K562 (cell line): ENCODE data around the gene MYL5. TPM values are rescaled to one million over a fixed set of nuclear protein-coding genes. Genes with fewer than 3 reads are reported as not detected.

Experiments used
- ARID2 ChIP-seq: fragments of 450-650 bp; IDR thresholded peaks from 2 replicates; pipeline ENCODE4 v1.6.1; 2017; ENCODE audit warnings: antibody characterized with exemption, mild to moderate bottlenecking
- CC2D1A ChIP-seq: fragments of 450-650 bp; IDR thresholded peaks from 2 replicates; pipeline ENCODE4 v1.6.1; 2017; ENCODE audit warnings: mild to moderate bottlenecking
- CTCF ChIP-seq, 3 experiments: IDR thresholded peaks in 2 of 3; conservative IDR thresholded peaks in 1 of 3; 2 replicates each; pipeline ENCODE4 v1.5.1; 2011 to 2012; ENCODE audit warnings: low read length in 3 of 3, mild to moderate bottlenecking in 3 of 3, control low read depth in 2 of 3, improper control_type of control experiment in 1 of 3, inconsistent platforms in 1 of 3, low read depth in 1 of 3, mixed read lengths in 1 of 3, moderate library complexity in 1 of 3; ENCODE audit not compliant: insufficient read depth in 2 of 3
- ESRRA ChIP-seq: fragments of 450-650 bp; IDR thresholded peaks from 2 replicates; pipeline ENCODE4 v1.6.1; 2014; ENCODE audit warnings: low read depth, mild to moderate bottlenecking, moderate library complexity, borderline replicate concordance
- HSF4 ChIP-seq: fragments of 250-450 bp; sonication (Bioruptor Pico); IDR thresholded peaks from 2 replicates; pipeline ENCODE4 v2.1.2; 2022; ENCODE audit warnings: mild to moderate bottlenecking, moderate library complexity, borderline replicate concordance
- MBD1 ChIP-seq: fragments of 250-450 bp; sonication (Bioruptor Pico); IDR thresholded peaks from 2 replicates; pipeline ENCODE4 v1.8.0; 2022; ENCODE audit warnings: inconsistent platforms
- NCOA2 ChIP-seq, 2 experiments: fragments of 450-650 bp; IDR thresholded peaks; 2 replicates each; pipeline ENCODE4 v1.6.1; 2018; ENCODE audit warnings: mild to moderate bottlenecking in 2 of 2, moderate library complexity in 1 of 2; ENCODE audit not compliant: partially characterized antibody in 2 of 2
- NKRF ChIP-seq: fragments of 450-650 bp; IDR thresholded peaks from 2 replicates; pipeline ENCODE4 v1.6.1; 2016; ENCODE audit warnings: borderline replicate concordance
- NR3C1 ChIP-seq: sonication (generic); formaldehyde crosslinking; IDR thresholded peaks from 2 replicates; pipeline ENCODE4 v1.8.1; 2022; ENCODE audit warnings: missing genetic modification reagents
- NRF1 ChIP-seq, 2 experiments: fragments of 450-650 bp; IDR thresholded peaks in 1 of 2; conservative IDR thresholded peaks in 1 of 2; 2 replicates each; pipeline ENCODE4 v1.6.1; 2014; ENCODE audit warnings: mild to moderate bottlenecking in 2 of 2
- POLR2AphosphoS2 ChIP-seq: IDR thresholded peaks from 2 replicates; pipeline ENCODE4 v1.6.1; 2012; ENCODE audit warnings: low read length, improper control_type of control experiment
- RBBP5 ChIP-seq: fragments of 200-600 bp; sonication (generic); IDR thresholded peaks from 2 replicates; pipeline ENCODE4 v1.6.1; 2012; ENCODE audit warnings: borderline replicate concordance, mild to moderate bottlenecking, low read length, control low read depth, inconsistent platforms; ENCODE audit not compliant: insufficient read depth, poor library complexity, severe bottlenecking
- RNF219 ChIP-seq: fragments of 250-450 bp; sonication (Bioruptor Pico); IDR thresholded peaks from 2 replicates; pipeline ENCODE4 v1.5.0; 2022; ENCODE audit warnings: mild to moderate bottlenecking
- SIN3B ChIP-seq: fragments of 450-650 bp; IDR thresholded peaks from 2 replicates; pipeline ENCODE4 v1.6.1; 2017; ENCODE audit warnings: low read depth, mild to moderate bottlenecking, moderate library complexity
- SIRT6 ChIP-seq: IDR thresholded peaks from one replicate; pipeline ENCODE4 v1.6.1; 2012; ENCODE audit warnings: low read depth, mild to moderate bottlenecking, control low read depth, inconsistent platforms, low read length, moderate library complexity
- SRSF1 ChIP-seq: fragments of 200-400 bp; formaldehyde crosslinking; IDR thresholded peaks from 2 replicates; pipeline ENCODE4 v1.6.1; 2017; ENCODE audit warnings: mild to moderate bottlenecking, low read depth, low read length, moderate library complexity
- TFAM ChIP-seq: fragments of 250-450 bp; sonication (Bioruptor Pico); conservative IDR thresholded peaks from 2 replicates; pipeline ENCODE4 v1.5.0; 2021; ENCODE audit warnings: mild to moderate bottlenecking, moderate library complexity
- polyA plus RNA-seq, 8 experiments: library from polyadenylated mRNA; depleted of rRNA in 4 of 8; stranded (reverse) in 5 of 8; unstranded in 3 of 8; fragments of >200 nt; fragmentation: Nextera tagmentation in 2 of 8; fragmentation: Illumina TruSeq in 1 of 8; extraction: Ambion mirVana in 2 of 8; extraction: Trizol in 1 of 8; gene quantifications; 2 replicates each; pipeline versions ENCODE4 v1.2.1 to v1.2.3, GENCODE V29; 2011 to 2014; ENCODE audit warnings: inconsistent platforms in 1 of 8, missing spikeins in 1 of 8
- total RNA-seq, 7 experiments: library from RNA; depleted of rRNA in 6 of 7; stranded (reverse); fragments of >200 nt in 6 of 7; fragmentation: Illumina TruSeq in 2 of 7; extraction: Trizol in 2 of 7; gene quantifications; 2 replicates each; pipeline versions ENCODE4 v1.2.1 to v1.2.3, GENCODE V29; 2011 to 2021; ENCODE audit warnings: low replicate concordance in 1 of 7

MYL5 gene
- total and polyA plus RNA-seq, 9 of the 15 experiments (the other 6 are each of a cell fraction or from before 2014, with no cell fraction given) = 1.4 to 10.0 (median 4.1) TPM

- TF ChIP-seq NKRF (no peak), NCOA2 (IDR thresholded peaks at IDR 0.05; ENCODE audit: partially characterized antibody in 2 of 2) (no peak), MBD1 (no peak), TFAM (no peak), SIRT6 (no peak), RNF219 (CRISPR knock-in tag) (no peak), NRF1 (conservative IDR thresholded peaks at IDR 0.05 in 1 of 2, IDR thresholded peaks at IDR 0.05 in 1 of 2) (peak; percentile 30 to 39; a peak in 2 of 4 replicates), POLR2AphosphoS2 (no peak), CTCF (IDR thresholded peaks at IDR 0.05 in 2 of 3, conservative IDR thresholded peaks at IDR 0.05 in 1 of 3; ENCODE audit: insufficient read depth in 2 of 3, low read depth in 1 of 3, low read length in 3 of 3) (no peak), SRSF1 (no peak), ESRRA (peak; percentile 20; the same call in 1 of the 2 replicates), ARID2 (no peak), RBBP5 (no peak), NR3C1 (CRISPR knock-in tag) (no peak), CC2D1A (no peak), SIN3B (no peak), HSF4 (no peak)
Observed at GRCh38 chr4:681736-682451, 7.6 kb downstream of the MYL5 start (continued).
